B cell (primary cell): ENCODE data around the gene WDR4. TPM values are rescaled to one million over a fixed set of nuclear protein-coding genes. Genes with fewer than 3 reads are reported as not detected.
A peak's percentile ranks its signal among the peaks of the same experiment; 100 is the strongest.

Experiments
- ATAC-seq: fragments of 200-7000 bp; cut with Tn5 transposase; one replicate; pipeline ENCODE4 v1.10.0; 2021; ENCODE audit warnings: low read depth, mild to moderate bottlenecking, moderate number of reproducible peaks, moderate library complexity
- CTCF ChIA-PET: fragments of 350-600 bp; sonication (Branson Sonifier 250); formaldehyde crosslinking; loops from one replicate; lab custom pipeline; 2021; ENCODE audit warnings: antibody characterized with exemption, inconsistent platforms; lab: Charles Lee
- POLR2A ChIA-PET: fragments of 350-600 bp; sonication (Branson Sonifier 250); formaldehyde crosslinking; loops from one replicate; lab custom pipeline; 2021; ENCODE audit warnings: antibody characterized with exemption; lab: Charles Lee
- DNase-seq: peaks from one replicate; pipeline ENCODE4 v3.0.0; 2013
- H2AFZ ChIP-seq: 2 replicates; pipeline ENCODE4 v1.6.1; 2012; ENCODE audit warnings: mild to moderate bottlenecking, low read depth, low read length; ENCODE audit not compliant: insufficient read depth, poor library complexity, severe bottlenecking
- H3K27ac ChIP-seq, 2 donors: 1 replicate in 1 of 2; 2 replicates in 1 of 2; pipeline ENCODE4 v1.5.1; 2012 to 2013; ENCODE audit warnings: low read length in 2 of 2, mild to moderate bottlenecking in 2 of 2, moderate library complexity in 1 of 2
- H3K27me3 ChIP-seq, 4 experiments: fragments of 200-600 bp in 1 of 4; sonication (generic) in 1 of 4; replicated peaks in 1 of 4; 1 replicate in 2 of 4; 2 replicates in 2 of 4; pipeline versions ENCODE4 v1.6.1 to v1.7.0; 2013 to 2016; ENCODE audit warnings: low read length in 3 of 4, mild to moderate bottlenecking in 2 of 4, mixed read lengths in 1 of 4, moderate library complexity in 1 of 4; ENCODE audit not compliant: insufficient read depth in 4 of 4, control insufficient read depth in 3 of 4; ENCODE audit errors: control extremely low read depth in 1 of 4
- H3K36me3 ChIP-seq, 2 experiments: replicated peaks in 1 of 2; 1 replicate in 1 of 2; 2 replicates in 1 of 2; pipeline versions ENCODE4 v1.6.1 to v1.7.1; 2013; ENCODE audit warnings: low read length in 1 of 2; ENCODE audit not compliant: insufficient read depth in 2 of 2, control insufficient read depth in 1 of 2; ENCODE audit errors: control extremely low read depth in 1 of 2, extremely low read depth in 1 of 2
- H3K4me1 ChIP-seq, 2 donors: fragments of 200-600 bp in 1 of 2; sonication (generic) in 1 of 2; 1 replicate in 1 of 2; 2 replicates in 1 of 2; pipeline versions ENCODE4 v1.5.1 to v1.6.1; 2013 to 2017; ENCODE audit warnings: low read length in 2 of 2; ENCODE audit not compliant: control insufficient read depth in 2 of 2, insufficient read depth in 2 of 2
- H3K4me2 ChIP-seq: replicated peaks from 2 replicates; pipeline ENCODE3; 2012; ENCODE audit warnings: mild to moderate bottlenecking, low read depth, low read length; ENCODE audit not compliant: poor library complexity, severe bottlenecking
- H3K4me3 ChIP-seq, 5 experiments: fragments of 200-600 bp in 1 of 5; sonication (generic) in 1 of 5; 1 replicate in 3 of 5; 2 replicates in 2 of 5; pipeline versions ENCODE4 v1.5.1 to v1.7.0; 2011 to 2016; ENCODE audit warnings: low read length in 4 of 5, mild to moderate bottlenecking in 4 of 5, low read depth in 2 of 5, control low read depth in 1 of 5, moderate library complexity in 1 of 5; ENCODE audit not compliant: insufficient read depth in 1 of 5; ENCODE audit errors: control extremely low read depth in 1 of 5, extremely low read depth in 1 of 5
- H3K79me2 ChIP-seq: fragments of 200-600 bp; sonication (generic); one replicate; pipeline ENCODE4 v1.6.0; 2016; ENCODE audit warnings: low read length; ENCODE audit not compliant: control insufficient read depth, insufficient read depth
- H3K9ac ChIP-seq: fragments of 200-600 bp; sonication (generic); 2 replicates; pipeline ENCODE4 v1.6.1; 2017; ENCODE audit warnings: mild to moderate bottlenecking, low read length, moderate library complexity
- H3K9me3 ChIP-seq, 3 donors: one replicate each; pipeline versions ENCODE4 v1.6.1 to v1.7.1; 2013; ENCODE audit warnings: low read length in 2 of 3; ENCODE audit not compliant: control insufficient read depth in 2 of 3, insufficient read depth in 1 of 3; ENCODE audit errors: control extremely low read depth in 1 of 3
- H4K20me1 ChIP-seq: 2 replicates; pipeline ENCODE4 v1.6.0; 2012; ENCODE audit warnings: mild to moderate bottlenecking, low read length; ENCODE audit not compliant: insufficient read depth, control insufficient read depth, poor library complexity, severe bottlenecking
- H3K27ac Mint-ChIP-seq: one replicate; pipeline ENCODE4 v1.8.0; 2021; ENCODE audit warnings: mixed read lengths
- H3K27me3 Mint-ChIP-seq: one replicate; pipeline ENCODE4 v1.8.0; 2021; ENCODE audit warnings: mixed read lengths
- H3K4me1 Mint-ChIP-seq: one replicate; pipeline ENCODE4 v1.8.0; 2021; ENCODE audit warnings: mixed read lengths
- H3K4me3 Mint-ChIP-seq: one replicate; pipeline ENCODE4 v1.8.0; 2021; ENCODE audit warnings: mixed read lengths
- H3K9me3 Mint-ChIP-seq: one replicate; pipeline ENCODE4 v1.8.0; 2022; ENCODE audit warnings: mixed read lengths; ENCODE audit not compliant: insufficient read depth
- EZH2 ChIP-seq: IDR thresholded peaks from 2 replicates; pipeline ENCODE4 v1.6.1; 2012; ENCODE audit warnings: borderline replicate concordance, low read depth, mild to moderate bottlenecking, moderate library complexity, low read length; ENCODE audit not compliant: insufficient read depth, poor library complexity, severe bottlenecking
- WGBS: methylation state at CpG from one replicate; pipeline ENCODE4 v1.1.5; 2013; ENCODE audit warnings: missing lambda C conversion rate; ENCODE audit not compliant: insufficient coverage; 5-methylcytosine and 5-hydroxymethylcytosine counted together
- intact Hi-C: fragments of 100-400 bp; cut with micrococcal nuclease; formaldehyde crosslinking; loops from one replicate; pipeline ENCODE4 v1.10.0; 2022
- polyA plus RNA-seq: library from polyadenylated mRNA; depleted of rRNA; stranded (reverse); fragments of >200 nt; gene quantifications from 2 replicates; pipeline ENCODE4 v1.2.3, GENCODE V29; 2012
- total RNA-seq, 2 donors: library from RNA; stranded (reverse); fragments of 120-200 nt in 1 of 2; gene quantifications; 1 replicate in 1 of 2; 2 replicates in 1 of 2; pipeline versions ENCODE4 v1.2.3 to v1.2.4, GENCODE V29; 2013 to 2022
- TF ChIP-seq, protein P1 (sequence below): fragments of 200-600 bp; IDR thresholded peaks from one replicate; pipeline ENCODE4 v1.8.0; 2022; ENCODE audit warnings: antibody characterized with exemption, mild to moderate bottlenecking

Gene WDR4
- total and polyA plus RNA-seq, 2 donors (not counting 1 experiment from before 2014, with no cell fraction given), result 17.7 to 40.1 TPM

DNA sequence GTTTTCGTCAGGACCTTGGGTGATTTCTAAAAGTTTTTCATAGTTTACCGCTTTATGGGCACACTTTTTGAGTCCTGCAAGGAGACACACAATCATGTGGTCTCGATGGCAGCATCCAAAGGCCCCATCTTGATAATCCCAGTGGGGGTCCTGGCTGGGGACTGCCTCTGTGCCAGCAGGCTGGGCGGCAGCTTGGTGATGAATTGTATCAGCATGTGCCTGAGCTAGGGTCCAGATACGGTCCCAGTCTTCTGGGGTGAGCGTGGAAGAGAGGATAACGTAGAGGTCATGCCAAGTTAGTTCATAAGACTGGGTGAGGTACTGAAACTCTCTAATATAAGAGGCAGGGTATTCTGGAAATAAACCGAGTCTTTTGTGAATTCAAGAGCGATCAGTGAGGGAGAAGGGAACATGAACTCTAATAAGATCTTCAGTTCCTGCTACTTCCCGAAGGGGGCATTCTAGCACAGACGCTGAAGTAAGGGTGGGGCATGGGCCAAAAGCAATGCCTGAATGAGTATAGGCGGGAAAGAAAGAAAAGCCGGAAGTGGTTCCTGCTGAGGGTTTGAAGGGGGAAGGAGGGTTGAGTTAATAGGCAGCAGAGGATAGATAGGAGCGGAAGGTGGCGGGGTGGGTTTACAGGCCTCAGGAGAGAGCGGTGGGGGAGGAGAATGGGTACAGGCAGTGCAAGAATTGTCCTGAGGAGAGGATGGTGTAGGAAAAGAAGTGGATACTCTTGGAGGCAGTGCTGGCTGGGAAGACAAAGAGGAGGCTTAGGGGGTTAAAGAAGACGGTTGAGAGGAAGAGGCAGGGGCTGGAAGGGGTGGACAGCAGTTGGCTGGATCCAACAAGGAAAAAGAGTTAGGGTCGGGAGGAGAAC is 44.5 kb upstream of the WDR4 start:
- intact Hi-C loops, result loop anchor here (10.0 kb wide), 1 partner anchor 329 kb away; no protein-coding TSS in a partner anchor
- peak overlapping the region; percentile 71 for H3K4me2 ChIP-seq
- POLR2A ChIA-PET, result interaction anchor here (0.6 kb wide), 1 partner anchor 107 kb away, joined by 4 read pairs; no protein-coding TSS in a partner anchor
- H3K4me3 Mint-ChIP-seq, result peak overlapping the region; percentile 15
- peaks cover 14% of the 10 kb centered on the region for H3K4me1 Mint-ChIP-seq
- CTCF ChIA-PET, result interaction anchor here (1.2 kb wide), 1 partner anchor 13 kb away, joined by 3 read pairs; no protein-coding TSS in a partner anchor
- H3K4me1 ChIP-seq, result peaks cover 11 to 12% of the 10 kb centered on the region in 2 donors
- no peaks in the 10 kb centered on the region for H4K20me1 ChIP-seq
- peak; percentile 84 for DNase-seq
- ATAC-seq, result peak; percentile 96
- TF ChIP-seq EZH2, result no peak
- TF ChIP-seq, protein P1, sequence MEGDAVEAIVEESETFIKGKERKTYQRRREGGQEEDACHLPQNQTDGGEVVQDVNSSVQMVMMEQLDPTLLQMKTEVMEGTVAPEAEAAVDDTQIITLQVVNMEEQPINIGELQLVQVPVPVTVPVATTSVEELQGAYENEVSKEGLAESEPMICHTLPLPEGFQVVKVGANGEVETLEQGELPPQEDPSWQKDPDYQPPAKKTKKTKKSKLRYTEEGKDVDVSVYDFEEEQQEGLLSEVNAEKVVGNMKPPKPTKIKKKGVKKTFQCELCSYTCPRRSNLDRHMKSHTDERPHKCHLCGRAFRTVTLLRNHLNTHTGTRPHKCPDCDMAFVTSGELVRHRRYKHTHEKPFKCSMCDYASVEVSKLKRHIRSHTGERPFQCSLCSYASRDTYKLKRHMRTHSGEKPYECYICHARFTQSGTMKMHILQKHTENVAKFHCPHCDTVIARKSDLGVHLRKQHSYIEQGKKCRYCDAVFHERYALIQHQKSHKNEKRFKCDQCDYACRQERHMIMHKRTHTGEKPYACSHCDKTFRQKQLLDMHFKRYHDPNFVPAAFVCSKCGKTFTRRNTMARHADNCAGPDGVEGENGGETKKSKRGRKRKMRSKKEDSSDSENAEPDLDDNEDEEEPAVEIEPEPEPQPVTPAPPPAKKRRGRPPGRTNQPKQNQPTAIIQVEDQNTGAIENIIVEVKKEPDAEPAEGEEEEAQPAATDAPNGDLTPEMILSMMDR, result peak; percentile 78
- H3K9me3 ChIP-seq, result no peaks in the 10 kb centered on the region
- H3K27ac Mint-ChIP-seq, result peak overlapping the region; percentile 21
- H3K27me3 ChIP-seq, result no peaks in the 10 kb centered on the region
- no peaks in the 10 kb centered on the region for H3K36me3 ChIP-seq
- no peak overlapping the region for H3K27ac ChIP-seq
- H3K9ac ChIP-seq, result no peak overlapping the region
- H3K9me3 Mint-ChIP-seq, result no peaks in the 10 kb centered on the region
- peak overlapping the region in 1 of 5 experiments; percentile 4 for H3K4me3 ChIP-seq
- 30% methylated on average over 17 of the region's 18 CpGs for WGBS
- H3K27me3 Mint-ChIP-seq, result no peaks in the 10 kb centered on the region
- peak overlapping the region; percentile 64 for H2AFZ ChIP-seq
- no peaks in the 10 kb centered on the region for H3K79me2 ChIP-seq

DNA sequence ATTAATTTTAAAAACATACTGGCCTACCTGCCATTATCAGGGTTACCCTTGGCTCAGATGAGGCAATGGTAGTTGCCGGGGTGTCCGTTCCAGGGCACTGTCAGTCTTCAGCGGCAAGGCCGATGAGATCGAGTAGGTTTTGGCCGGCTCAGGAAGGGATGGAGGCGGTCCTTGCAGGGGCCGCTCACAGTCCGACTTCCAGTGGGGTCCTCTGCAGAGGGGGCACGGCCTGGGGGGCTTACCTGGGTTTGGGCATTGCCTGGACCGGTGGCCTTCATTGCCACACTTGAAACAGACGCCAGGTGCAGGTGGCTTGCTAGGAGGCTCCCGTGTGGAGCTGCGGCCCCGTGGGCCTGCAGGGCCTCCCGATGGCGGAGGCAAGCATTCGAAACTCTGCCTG is 43.6 kb upstream of the WDR4 start:
- no peaks in the 10 kb centered on the region for H3K36me3 ChIP-seq
- WGBS, result 94% methylated on average over 11 of the region's 18 CpGs
- POLR2A ChIA-PET, result no interaction called here
- no peak overlapping the region for H3K4me2 ChIP-seq
- H3K9me3 ChIP-seq, result no peaks in the 10 kb centered on the region
- H3K79me2 ChIP-seq, result no peaks in the 10 kb centered on the region
- H3K9ac ChIP-seq, result no peak overlapping the region
- ATAC-seq (no peak), DNase-seq (no peak)
- intact Hi-C loops, result loop anchor here (10.0 kb wide), 1 partner anchor 328 kb away; no protein-coding TSS in a partner anchor
- no peak overlapping the region for H2AFZ ChIP-seq
- no peak overlapping the region for H3K4me3 ChIP-seq
- CTCF ChIA-PET, result interaction anchor here (0.6 to 1.2 kb wide), 2 partner anchors 12 to 27 kb away, joined by 3 to 4 read pairs; no protein-coding TSS in a partner anchor
- Mint-ChIP-seq H3K27me3 (no peaks in the 10 kb centered on the region), H3K27ac (no peak overlapping the region), H3K9me3 (no peaks in the 10 kb centered on the region), H3K4me1 (peaks cover 14% of the 10 kb centered on the region), H3K4me3 (no peak overlapping the region)
- H3K4me1 ChIP-seq, result peaks cover 11 to 12% of the 10 kb centered on the region in 2 donors
- no peaks in the 10 kb centered on the region for H3K27me3 ChIP-seq
- no peaks in the 10 kb centered on the region for H4K20me1 ChIP-seq
- H3K27ac ChIP-seq, result no peak overlapping the region
- TF ChIP-seq, protein P1, result no peak
- no peak for TF ChIP-seq EZH2
